ENCODE measurements around the gene NPAS3. TPM values are rescaled to one million over a fixed set of nuclear protein-coding genes. Genes with fewer than 3 reads are reported as not detected.

The NPAS3 gene
- total and polyA plus RNA-seq, 2 donors (not counting 3 experiments of a cell fraction or from before 2014, with no cell fraction given): 0.10 to 0.13 TPM

DNA sequence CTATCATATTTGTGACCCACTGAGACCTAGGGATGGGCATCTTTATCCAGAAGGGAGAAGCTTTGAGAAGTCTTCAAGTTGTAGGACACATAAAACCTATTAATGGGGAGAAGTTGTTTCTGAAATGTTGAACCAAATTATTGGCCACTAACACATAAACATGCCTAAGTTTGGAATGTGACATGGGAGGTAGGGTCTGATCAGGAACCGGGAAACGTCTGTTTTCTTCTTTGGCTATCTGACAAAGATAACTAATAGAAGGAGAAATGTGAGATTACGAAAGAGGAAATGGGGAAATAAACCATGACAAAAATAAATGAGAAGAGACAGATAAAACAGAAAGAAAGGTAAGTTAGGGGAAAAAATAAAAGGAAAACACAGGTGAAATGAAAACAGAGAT is 586.9 kb downstream of the NPAS3 start:
- no peak for TF ChIP-seq POLR2AphosphoS5 (IDR thresholded peaks at IDR 0.05; ENCODE audit: insufficient read depth, low read depth, low read length)
- TF ChIP-seq, protein P1, sequence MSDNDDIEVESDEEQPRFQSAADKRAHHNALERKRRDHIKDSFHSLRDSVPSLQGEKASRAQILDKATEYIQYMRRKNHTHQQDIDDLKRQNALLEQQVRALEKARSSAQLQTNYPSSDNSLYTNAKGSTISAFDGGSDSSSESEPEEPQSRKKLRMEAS (IDR thresholded peaks at IDR 0.05; ENCODE audit: insufficient read depth, insufficient read length): no peak
- no peak for TF ChIP-seq GATA2 (IDR thresholded peaks at IDR 0.05; ENCODE audit: insufficient read depth, insufficient read length, low read depth, low read length)
- no peak for TF ChIP-seq FOS (IDR thresholded peaks at IDR 0.05; ENCODE audit: borderline replicate concordance, insufficient read depth, low read length)
- TF ChIP-seq MYC (IDR thresholded peaks at IDR 0.05; ENCODE audit: low read depth, low read length): no peak
- TF ChIP-seq, protein P2, sequence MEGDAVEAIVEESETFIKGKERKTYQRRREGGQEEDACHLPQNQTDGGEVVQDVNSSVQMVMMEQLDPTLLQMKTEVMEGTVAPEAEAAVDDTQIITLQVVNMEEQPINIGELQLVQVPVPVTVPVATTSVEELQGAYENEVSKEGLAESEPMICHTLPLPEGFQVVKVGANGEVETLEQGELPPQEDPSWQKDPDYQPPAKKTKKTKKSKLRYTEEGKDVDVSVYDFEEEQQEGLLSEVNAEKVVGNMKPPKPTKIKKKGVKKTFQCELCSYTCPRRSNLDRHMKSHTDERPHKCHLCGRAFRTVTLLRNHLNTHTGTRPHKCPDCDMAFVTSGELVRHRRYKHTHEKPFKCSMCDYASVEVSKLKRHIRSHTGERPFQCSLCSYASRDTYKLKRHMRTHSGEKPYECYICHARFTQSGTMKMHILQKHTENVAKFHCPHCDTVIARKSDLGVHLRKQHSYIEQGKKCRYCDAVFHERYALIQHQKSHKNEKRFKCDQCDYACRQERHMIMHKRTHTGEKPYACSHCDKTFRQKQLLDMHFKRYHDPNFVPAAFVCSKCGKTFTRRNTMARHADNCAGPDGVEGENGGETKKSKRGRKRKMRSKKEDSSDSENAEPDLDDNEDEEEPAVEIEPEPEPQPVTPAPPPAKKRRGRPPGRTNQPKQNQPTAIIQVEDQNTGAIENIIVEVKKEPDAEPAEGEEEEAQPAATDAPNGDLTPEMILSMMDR (IDR thresholded peaks at IDR 0.05; ENCODE audit: extremely low read depth in 1 of 2, insufficient read depth in 1 of 2, low read depth in 1 of 2, low read length in 2 of 2): no peak
- TF ChIP-seq JUN (IDR thresholded peaks at IDR 0.05; ENCODE audit: borderline replicate concordance, insufficient read depth, insufficient read length, low read depth): no peak
- Histone ChIP-seq H3K4me2 (ENCODE audit: insufficient read depth, low read length) (peak overlapping the region; percentile 62), H4K20me1 (replicated peaks; ENCODE audit: control insufficient read depth, extremely low read depth, insufficient read depth, low read length) (no peaks in the 10 kb centered on the region), H3K4me3 (replicated peaks in 1 of 3; ENCODE audit: insufficient read depth in 1 of 3, low read depth in 1 of 3, low read length in 3 of 3) (no peak overlapping the region), H3K27me3 (ENCODE audit: control insufficient read depth in 2 of 2, insufficient read depth in 2 of 2, low read length in 2 of 2) (no peaks in the 10 kb centered on the region), H2AFZ (ENCODE audit: low read depth, low read length) (peak overlapping the region; percentile 39), H3K9ac (replicated peaks; ENCODE audit: extremely low read depth, insufficient read depth, low read length) (peak overlapping the region; percentile 26), H3K9me1 (replicated peaks; ENCODE audit: control insufficient read depth, extremely low read depth, insufficient read depth, low read length) (no peaks in the 10 kb centered on the region), H3K27ac (ENCODE audit: insufficient read depth, low read depth, low read length) (peak overlapping the region; percentile 25), H3K36me3 (ENCODE audit: control insufficient read depth in 2 of 2, extremely low read depth in 1 of 2, insufficient read depth in 2 of 2, low read length in 2 of 2) (no peaks in the 10 kb centered on the region), H3K9me3 (replicated peaks; ENCODE audit: control insufficient read depth, insufficient read depth, low read length) (no peaks in the 10 kb centered on the region), H3K79me2 (ENCODE audit: control insufficient read depth, insufficient read depth, low read length) (no peaks in the 10 kb centered on the region), H3K4me1 (ENCODE audit: control insufficient read depth, extremely low read depth, insufficient read depth, low read length) (peaks cover 26% of the 10 kb centered on the region)
- DNase-seq (ENCODE audit: low read depth, low spot score) (peak; percentile 64), FAIRE-seq (no peak)
- CTCF ChIA-PET: no interaction called here
- no TSS peak for BruUV-seq (replicated peaks)
- dilution Hi-C loops (cut with MboI; ENCODE audit: extremely low pct_ligation_motif_present, low sequenced_read_pairs) (no loop called here), intact Hi-C loops (cut with micrococcal nuclease) (loop anchor here (1.0 kb wide), 1 partner anchor 39 kb away; no protein-coding TSS in a partner anchor)
- POLR2A ChIA-PET: no interaction called here

Data from endothelial cell of umbilical vein (primary cell).